ENCODE results near the gene SNAPC2.
A peak's percentile ranks its signal among the peaks of the same experiment; 100 is the strongest.

Gene SNAPC2

GRCh38 chr19:7962644-7963268, 42.6 kb downstream of the SNAPC2 start:
- FAIRE-seq, result no peak
- no peak for DNase-seq (ENCODE audit: insufficient read length, low spot score)

DNA sequence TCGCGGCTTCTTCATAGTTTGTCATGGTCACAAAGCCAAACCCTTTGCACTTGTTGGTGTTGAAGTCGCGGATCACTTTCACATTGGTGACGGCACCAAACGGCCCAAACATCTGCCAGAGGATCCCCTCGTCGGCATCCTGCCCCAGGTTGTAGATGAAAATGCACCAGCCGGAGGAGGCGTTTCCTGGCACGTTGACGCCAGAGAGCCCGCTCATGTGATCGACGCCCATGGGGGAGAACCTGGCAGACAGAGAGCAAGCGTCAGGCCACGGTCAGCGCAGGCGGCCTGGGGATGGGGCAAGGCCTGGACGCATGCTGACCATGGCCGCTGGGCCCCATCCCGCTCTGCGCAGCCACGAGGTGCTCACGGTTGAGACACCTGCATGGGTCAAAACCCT, 43.4 kb downstream of the SNAPC2 start:
- DNase-seq (ENCODE audit: insufficient read length, low spot score), result no peak
- no peak for FAIRE-seq

- FAIRE-seq (no peak), DNase-seq (ENCODE audit: insufficient read length, low spot score) (no peak)
Measured at GRCh38 chr19:7965259-7965841, 45.2 kb downstream of the SNAPC2 start.

DNA sequence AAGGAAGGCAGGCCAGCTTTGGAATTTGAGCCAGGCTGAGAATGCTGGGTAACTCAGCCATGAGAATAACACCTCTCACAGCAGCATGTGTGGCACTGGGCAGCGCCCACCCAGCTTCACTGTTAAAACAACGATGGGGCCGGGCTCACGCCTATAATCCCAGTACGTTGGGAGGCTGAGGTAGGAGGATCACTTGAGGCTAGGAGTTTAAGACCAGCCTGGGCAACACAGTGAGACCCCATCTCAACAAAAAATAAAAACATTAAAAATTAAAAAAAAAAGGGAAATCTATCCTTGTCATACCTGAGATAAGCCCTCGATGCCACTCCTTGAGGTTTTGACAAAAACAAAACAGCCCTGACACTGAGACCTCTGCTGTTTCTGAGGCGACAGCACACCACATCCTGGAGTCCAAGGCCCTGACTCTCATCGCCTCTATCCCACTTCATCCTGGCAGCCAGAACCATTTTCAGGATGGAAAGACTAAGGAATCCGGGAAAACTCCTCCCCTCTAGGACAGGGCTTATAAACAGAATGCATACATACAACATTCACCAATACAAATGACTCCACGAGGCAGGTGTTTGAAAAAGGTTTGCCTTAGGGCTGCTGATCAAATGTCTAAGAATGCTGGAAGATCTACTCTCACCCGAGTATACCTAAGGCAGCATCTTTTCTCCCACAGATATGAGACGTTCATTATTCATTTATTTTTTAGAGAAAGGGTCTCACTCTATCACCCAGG, 46.0 kb downstream of the SNAPC2 start:
- FAIRE-seq, result no peak
- no peak for DNase-seq (ENCODE audit: insufficient read length, low spot score)

- no peak for FAIRE-seq
Measured at GRCh38 chr19:7968008-7968795, 48.1 kb downstream of the SNAPC2 start.

GRCh38 chr19:7968796-7969554, 48.8 kb downstream of the SNAPC2 start:
- DNase-seq (ENCODE audit: insufficient read length, low spot score) (no peak), FAIRE-seq (no peak)

More at GRCh38 chr19:7968008-7968795, 48.1 kb downstream of the SNAPC2 start:
- DNase-seq (ENCODE audit: insufficient read length, low spot score), result no peak

- DNase-seq (ENCODE audit: insufficient read length, low spot score), result no peak
- FAIRE-seq, result no peak
Measured at GRCh38 chr19:7969555-7969939, 49.4 kb downstream of the SNAPC2 start.

- FAIRE-seq (peak; percentile 8), DNase-seq (ENCODE audit: insufficient read length, low spot score) (peak; percentile 40)
Measured at GRCh38 chr19:7970716-7971448, 50.7 kb downstream of the SNAPC2 start.

GRCh38 chr19:7971553-7972520, 51.7 kb downstream of the SNAPC2 start:
- DNase-seq (ENCODE audit: insufficient read length, low spot score) (no peak), FAIRE-seq (no peak)

Data from GM19239 (cell line).